SK-N-SH (cell line): ENCODE data around the gene SYNPO2. TPM values are rescaled to one million over a fixed set of nuclear protein-coding genes. Genes with fewer than 3 reads are reported as not detected.

Source experiments
- CTCF ChIA-PET: fragments of 300-600, 350-600 bp; formaldehyde crosslinking; extraction: SDS; loops from one replicate; lab custom pipeline; 2021; lab: Yijun Ruan, JAX
- POLR2A ChIA-PET: fragments of 350-600 bp; sonication (Branson Sonifier 250); formaldehyde crosslinking; extraction: SDS; loops from one replicate; lab custom pipeline; 2020; ENCODE audit warnings: antibody characterized with exemption, inconsistent platforms; lab: Yijun Ruan, JAX
- DNase-seq: peaks from one replicate; pipeline ENCODE4 v3.0.0; 2012
- H2AFZ ChIP-seq: fragments of 200-600 bp; sonication (generic); 2 replicates; pipeline ENCODE4 v1.8.1; 2016; ENCODE audit warnings: antibody characterized with exemption, mild to moderate bottlenecking, low read depth
- H3F3A ChIP-seq: fragments of 200-600 bp; sonication (generic); replicated peaks from 2 replicates; pipeline ENCODE3; 2016; ENCODE audit warnings: antibody characterized with exemption, mild to moderate bottlenecking; ENCODE audit not compliant: insufficient read depth
- H3K27ac ChIP-seq, 2 experiments: fragments of 200-500 bp in 1 of 2; fragments of 200-600 bp in 1 of 2; sonication (Bioruptor generic) in 1 of 2; sonication (generic), shearing (Covaris generic) in 1 of 2; 2 replicates each; pipeline versions ENCODE4 v1.5.1 to v1.6.1; 2014 to 2016; ENCODE audit warnings: low read depth in 2 of 2, inconsistent platforms in 1 of 2, low read length in 1 of 2, mild to moderate bottlenecking in 1 of 2, mixed read lengths in 1 of 2
- H3K27me3 ChIP-seq: fragments of 200-600 bp; sonication (generic), shearing (Covaris generic); 2 replicates; pipeline ENCODE4 v1.6.1; 2016; ENCODE audit warnings: mixed run types; ENCODE audit not compliant: insufficient read depth
- H3K36me3 ChIP-seq, 2 experiments: fragments of 200-500 bp in 1 of 2; fragments of 200-600 bp in 1 of 2; sonication (Bioruptor generic) in 1 of 2; sonication (generic) in 1 of 2; replicated peaks in 1 of 2; 2 replicates each; pipeline versions ENCODE3 to v1.5.1; 2014 to 2016; ENCODE audit warnings: low read length in 1 of 2, mild to moderate bottlenecking in 1 of 2; ENCODE audit not compliant: insufficient read depth in 2 of 2, control insufficient read depth in 1 of 2
- H3K4me1 ChIP-seq, 2 experiments: fragments of 200-500 bp in 1 of 2; fragments of 200-600 bp in 1 of 2; sonication (Bioruptor generic) in 1 of 2; sonication (generic), shearing (Covaris generic) in 1 of 2; 2 replicates each; pipeline versions ENCODE4 v1.5.1 to v1.6.1; 2014 to 2016; ENCODE audit warnings: low read depth in 1 of 2, low read length in 1 of 2, mixed run types in 1 of 2; ENCODE audit not compliant: insufficient read depth in 2 of 2, control insufficient read depth in 1 of 2
- H3K4me2 ChIP-seq: fragments of 200-600 bp; sonication (generic), shearing (Covaris generic); 2 replicates; pipeline ENCODE4 v1.6.1; 2017; ENCODE audit warnings: mixed run types
- H3K4me3 ChIP-seq, 2 experiments: fragments of 200-500 bp in 1 of 2; fragments of 200-600 bp in 1 of 2; sonication (Bioruptor generic) in 1 of 2; sonication (generic), shearing (Covaris generic) in 1 of 2; 2 replicates each; pipeline versions ENCODE4 v1.5.1 to v1.8.1; 2014 to 2016; ENCODE audit warnings: low read depth in 2 of 2, inconsistent platforms in 1 of 2, low read length in 1 of 2, mild to moderate bottlenecking in 1 of 2, mixed read lengths in 1 of 2, moderate library complexity in 1 of 2
- H3K79me2 ChIP-seq: fragments of 200-600 bp; sonication (generic); 2 replicates; pipeline ENCODE4 v1.8.1; 2017; ENCODE audit warnings: mild to moderate bottlenecking; ENCODE audit not compliant: insufficient read depth
- H3K9ac ChIP-seq: fragments of 200-600 bp; sonication (generic); 2 replicates; pipeline ENCODE4 v1.6.1; 2017; ENCODE audit warnings: mixed run types
- H3K9me2 ChIP-seq: fragments of 200-600 bp; sonication (generic); 2 replicates; pipeline ENCODE4 v1.6.1; 2017; ENCODE audit warnings: mixed run types
- H3K9me3 ChIP-seq: fragments of 200-600 bp; sonication (generic); 2 replicates; pipeline ENCODE4 v1.6.1; 2017; ENCODE audit warnings: mixed run types, mild to moderate bottlenecking, moderate library complexity
- H4K20me1 ChIP-seq: fragments of 200-600 bp; sonication (generic); 2 replicates; pipeline ENCODE4 v1.6.1; 2017; ENCODE audit warnings: mild to moderate bottlenecking, mixed run types; ENCODE audit not compliant: insufficient read depth
- EP300 ChIP-seq, 2 experiments: IDR thresholded peaks; 2 replicates each; pipeline versions ENCODE4 v1.4.0 to v1.6.1; 2012; ENCODE audit warnings: borderline replicate concordance in 1 of 2, low read depth in 1 of 2, low read length in 1 of 2
- FOSL2 ChIP-seq: IDR thresholded peaks from 2 replicates; pipeline ENCODE4 v1.4.0; 2012; ENCODE audit warnings: low read depth, mild to moderate bottlenecking, moderate library complexity, borderline replicate concordance
- FOXM1 ChIP-seq: IDR thresholded peaks from 2 replicates; pipeline ENCODE4 v1.4.0; 2012; ENCODE audit warnings: low read depth, mild to moderate bottlenecking
- GATA2 ChIP-seq: sonication (generic); formaldehyde crosslinking; IDR thresholded peaks from 2 replicates; pipeline ENCODE4 v1.5.0; 2020; ENCODE audit warnings: mild to moderate bottlenecking, missing genetic modification reagents
- MXI1 ChIP-seq: IDR thresholded peaks from 2 replicates; pipeline ENCODE4 v1.6.1; 2012; ENCODE audit warnings: mild to moderate bottlenecking, low read depth, low read length, improper control_type of control experiment
- NFIC ChIP-seq: IDR thresholded peaks from 2 replicates; pipeline ENCODE4 v1.4.0; 2012; ENCODE audit warnings: borderline replicate concordance
- NRF1 ChIP-seq: IDR thresholded peaks from 2 replicates; pipeline ENCODE4 v1.6.1; 2012; ENCODE audit warnings: low read depth, mild to moderate bottlenecking, low read length
- POLR2AphosphoS5 ChIP-seq: IDR thresholded peaks from 2 replicates; pipeline ENCODE4 v1.6.1; 2012; ENCODE audit warnings: low read depth, low read length
- RCOR1 ChIP-seq: fragments of 150-350 bp; IDR thresholded peaks from 2 replicates; pipeline ENCODE4 v1.6.1; 2017; ENCODE audit warnings: antibody characterized with exemption, low read length
- RFX5 ChIP-seq: IDR thresholded peaks from 2 replicates; pipeline ENCODE4 v1.6.1; 2012; ENCODE audit warnings: mild to moderate bottlenecking, improper control_type of control experiment, low read length
- RXRA ChIP-seq: IDR thresholded peaks from 2 replicates; pipeline ENCODE4 v1.4.0; 2012; ENCODE audit warnings: low read depth, mild to moderate bottlenecking, borderline replicate concordance
- SMC3 ChIP-seq: IDR thresholded peaks from 2 replicates; pipeline ENCODE4 v1.6.1; 2012; ENCODE audit warnings: low read depth, low read length, improper control_type of control experiment
- TCF12 ChIP-seq: IDR thresholded peaks from 2 replicates; pipeline ENCODE4 v1.4.0; 2012
- YY1 ChIP-seq: IDR thresholded peaks from 2 replicates; pipeline ENCODE4 v1.4.0; 2012; ENCODE audit warnings: low read depth, mild to moderate bottlenecking
- WGBS: methylation state at CpG from one replicate; pipeline ENCODE4 v1.1.6; 2017; ENCODE audit warnings: low lambda C conversion rate; 5-methylcytosine and 5-hydroxymethylcytosine counted together
- polyA plus RNA-seq, 3 experiments: library from polyadenylated mRNA; depleted of rRNA; stranded (reverse); fragments of >200 nt; gene quantifications; 2 replicates each; pipeline ENCODE4 v1.2.3, GENCODE V29; 2012
- TF ChIP-seq, protein P1 (sequence below): fragments of 150-350 bp; IDR thresholded peaks from 2 replicates; pipeline ENCODE4 v1.6.1; 2017; ENCODE audit warnings: antibody characterized with exemption, low read length, low read depth, borderline replicate concordance
- TF ChIP-seq, protein P2 (sequence below): fragments of 200-600 bp; sonication (generic); IDR thresholded peaks from 2 replicates; pipeline ENCODE4 v1.6.1; 2017; ENCODE audit warnings: antibody characterized with exemption, mild to moderate bottlenecking, moderate library complexity
- TF ChIP-seq, protein P3 (sequence below): IDR thresholded peaks from 2 replicates; pipeline ENCODE4 v1.4.0; 2012; ENCODE audit warnings: low read depth, borderline replicate concordance
- TF ChIP-seq, protein P4 (sequence below): fragments of 150-350 bp; IDR thresholded peaks from 2 replicates; pipeline ENCODE4 v1.6.1; 2016; ENCODE audit warnings: mild to moderate bottlenecking, low read depth, low read length
- TF ChIP-seq, protein P5 (sequence below): IDR thresholded peaks from 2 replicates; pipeline ENCODE4 v1.4.0; 2012; ENCODE audit warnings: low read depth

Gene SYNPO2
- polyA plus RNA-seq, 1 of the 3 experiments (the other 2 are of a cell fraction): 7.2 TPM

DNA sequence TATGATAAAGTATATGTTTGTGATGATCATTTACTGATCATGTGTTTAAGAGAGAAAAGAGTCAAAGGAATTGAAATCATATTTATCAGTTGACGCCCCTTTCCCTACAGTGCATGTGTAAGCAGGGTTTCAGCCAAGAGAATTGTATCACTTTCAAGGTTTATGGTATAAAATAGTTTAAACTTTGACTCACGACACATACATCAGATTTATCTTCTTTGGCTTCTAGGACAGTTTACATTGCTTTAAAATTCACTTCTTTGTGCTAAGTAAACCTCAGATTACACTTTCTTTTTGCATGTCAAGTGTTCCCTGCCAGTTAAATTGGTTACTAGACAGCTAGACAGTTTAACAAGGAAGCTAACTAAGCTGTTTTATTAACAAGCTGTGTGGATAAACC, 160.7 kb downstream of the SYNPO2 start:
- no peak for DNase-seq
- Histone ChIP-seq H3K79me2 (no peaks in the 10 kb centered on the region), H3K4me3 (no peak overlapping the region), H3F3A (no peaks in the 10 kb centered on the region), H3K36me3 (no peaks in the 10 kb centered on the region), H4K20me1 (no peaks in the 10 kb centered on the region), H3K9me3 (no peaks in the 10 kb centered on the region), H3K4me2 (no peak overlapping the region), H3K27me3 (no peaks in the 10 kb centered on the region), H2AFZ (no peak overlapping the region), H3K4me1 (peaks cover 0 to 8% of the 10 kb centered on the region in 2 experiments; a peak in 2 of 4 replicates)
- ChIA-PET CTCF (interaction anchor here (2.4 kb wide), 1 partner anchor 10 kb away, joined by 7 read pairs; no protein-coding TSS in a partner anchor), POLR2A (no interaction called here)
- TF ChIP-seq RFX5 (no peak), SMC3 (no peak), FOXM1 (no peak), FOSL2 (no peak), NFIC (no peak), RXRA (no peak)
- TF ChIP-seq, protein P1, sequence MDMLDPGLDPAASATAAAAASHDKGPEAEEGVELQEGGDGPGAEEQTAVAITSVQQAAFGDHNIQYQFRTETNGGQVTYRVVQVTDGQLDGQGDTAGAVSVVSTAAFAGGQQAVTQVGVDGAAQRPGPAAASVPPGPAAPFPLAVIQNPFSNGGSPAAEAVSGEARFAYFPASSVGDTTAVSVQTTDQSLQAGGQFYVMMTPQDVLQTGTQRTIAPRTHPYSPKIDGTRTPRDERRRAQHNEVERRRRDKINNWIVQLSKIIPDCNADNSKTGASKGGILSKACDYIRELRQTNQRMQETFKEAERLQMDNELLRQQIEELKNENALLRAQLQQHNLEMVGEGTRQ: no peak
- TF ChIP-seq, protein P2, sequence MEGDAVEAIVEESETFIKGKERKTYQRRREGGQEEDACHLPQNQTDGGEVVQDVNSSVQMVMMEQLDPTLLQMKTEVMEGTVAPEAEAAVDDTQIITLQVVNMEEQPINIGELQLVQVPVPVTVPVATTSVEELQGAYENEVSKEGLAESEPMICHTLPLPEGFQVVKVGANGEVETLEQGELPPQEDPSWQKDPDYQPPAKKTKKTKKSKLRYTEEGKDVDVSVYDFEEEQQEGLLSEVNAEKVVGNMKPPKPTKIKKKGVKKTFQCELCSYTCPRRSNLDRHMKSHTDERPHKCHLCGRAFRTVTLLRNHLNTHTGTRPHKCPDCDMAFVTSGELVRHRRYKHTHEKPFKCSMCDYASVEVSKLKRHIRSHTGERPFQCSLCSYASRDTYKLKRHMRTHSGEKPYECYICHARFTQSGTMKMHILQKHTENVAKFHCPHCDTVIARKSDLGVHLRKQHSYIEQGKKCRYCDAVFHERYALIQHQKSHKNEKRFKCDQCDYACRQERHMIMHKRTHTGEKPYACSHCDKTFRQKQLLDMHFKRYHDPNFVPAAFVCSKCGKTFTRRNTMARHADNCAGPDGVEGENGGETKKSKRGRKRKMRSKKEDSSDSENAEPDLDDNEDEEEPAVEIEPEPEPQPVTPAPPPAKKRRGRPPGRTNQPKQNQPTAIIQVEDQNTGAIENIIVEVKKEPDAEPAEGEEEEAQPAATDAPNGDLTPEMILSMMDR: no peak
- TF ChIP-seq, all 33 proteins: peak for 0
- WGBS: 82% methylated on average over 2 of the region's 2 CpGs
- Histone ChIP-seq H3K9ac (no peak overlapping the region), H3K27ac (no peak overlapping the region), H3K9me2 (no peaks in the 10 kb centered on the region)

DNA sequence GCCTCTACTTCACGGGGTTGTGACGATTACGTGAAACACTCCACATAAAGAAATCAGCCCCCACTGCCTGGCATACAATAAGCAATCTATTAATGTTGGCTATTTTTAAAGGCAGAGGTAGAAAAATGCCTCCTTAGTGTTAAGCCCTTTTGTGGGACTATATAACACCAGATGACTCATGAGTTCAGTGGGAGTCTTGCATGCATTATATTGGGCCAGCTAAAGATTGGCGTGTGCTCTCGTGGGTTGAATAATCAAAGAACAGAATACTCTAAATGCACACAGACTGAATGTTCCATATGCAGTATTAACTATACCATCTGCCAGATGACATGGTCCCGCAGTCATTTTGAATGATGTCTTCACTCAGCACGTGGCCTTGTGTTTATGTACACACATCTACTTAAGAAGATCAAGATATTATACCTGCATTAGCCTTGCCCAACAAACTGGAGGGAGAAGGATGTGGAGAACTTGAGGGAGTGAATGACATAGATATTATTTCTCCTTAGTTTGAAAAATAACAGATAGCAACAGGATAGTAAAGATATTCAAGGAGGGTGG, 162.0 kb downstream of the SYNPO2 start:
- H3K4me2 ChIP-seq: no peak overlapping the region
- H3K4me1 ChIP-seq: peaks cover 0 to 8% of the 10 kb centered on the region in 2 experiments; a peak in 2 of 4 replicates
- CTCF ChIA-PET: interaction anchor here (0.7 to 0.9 kb wide), 2 partner anchors 8 to 442 kb away, joined by 3 read pairs; no protein-coding TSS in a partner anchor
- 91% methylated on average over 7 of the region's 7 CpGs for WGBS
- no peaks in the 10 kb centered on the region for H3K79me2 ChIP-seq
- no peaks in the 10 kb centered on the region for H3F3A ChIP-seq
- no peaks in the 10 kb centered on the region for H3K36me3 ChIP-seq
- no peak overlapping the region for H3K4me3 ChIP-seq
- no peaks in the 10 kb centered on the region for H3K27me3 ChIP-seq
- no peak overlapping the region for H3K9ac ChIP-seq
- POLR2A ChIA-PET: no interaction called here
- no peaks in the 10 kb centered on the region for H4K20me1 ChIP-seq
- no peaks in the 10 kb centered on the region for H3K9me2 ChIP-seq
- no peak overlapping the region for H3K27ac ChIP-seq
- DNase-seq: no peak
- H3K9me3 ChIP-seq: no peaks in the 10 kb centered on the region
- no peak overlapping the region for H2AFZ ChIP-seq
- no peak for TF ChIP-seq RCOR1
- TF ChIP-seq, protein P2: no peak
- no peak for TF ChIP-seq POLR2AphosphoS5
- TF ChIP-seq YY1: no peak
- TF ChIP-seq, protein P3, sequence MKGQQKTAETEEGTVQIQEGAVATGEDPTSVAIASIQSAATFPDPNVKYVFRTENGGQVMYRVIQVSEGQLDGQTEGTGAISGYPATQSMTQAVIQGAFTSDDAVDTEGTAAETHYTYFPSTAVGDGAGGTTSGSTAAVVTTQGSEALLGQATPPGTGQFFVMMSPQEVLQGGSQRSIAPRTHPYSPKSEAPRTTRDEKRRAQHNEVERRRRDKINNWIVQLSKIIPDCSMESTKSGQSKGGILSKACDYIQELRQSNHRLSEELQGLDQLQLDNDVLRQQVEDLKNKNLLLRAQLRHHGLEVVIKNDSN: no peak
- TF ChIP-seq, protein P4, sequence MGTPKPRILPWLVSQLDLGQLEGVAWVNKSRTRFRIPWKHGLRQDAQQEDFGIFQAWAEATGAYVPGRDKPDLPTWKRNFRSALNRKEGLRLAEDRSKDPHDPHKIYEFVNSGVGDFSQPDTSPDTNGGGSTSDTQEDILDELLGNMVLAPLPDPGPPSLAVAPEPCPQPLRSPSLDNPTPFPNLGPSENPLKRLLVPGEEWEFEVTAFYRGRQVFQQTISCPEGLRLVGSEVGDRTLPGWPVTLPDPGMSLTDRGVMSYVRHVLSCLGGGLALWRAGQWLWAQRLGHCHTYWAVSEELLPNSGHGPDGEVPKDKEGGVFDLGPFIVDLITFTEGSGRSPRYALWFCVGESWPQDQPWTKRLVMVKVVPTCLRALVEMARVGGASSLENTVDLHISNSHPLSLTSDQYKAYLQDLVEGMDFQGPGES: no peak
- TF ChIP-seq GATA2: no peak
- TF ChIP-seq, protein P5, sequence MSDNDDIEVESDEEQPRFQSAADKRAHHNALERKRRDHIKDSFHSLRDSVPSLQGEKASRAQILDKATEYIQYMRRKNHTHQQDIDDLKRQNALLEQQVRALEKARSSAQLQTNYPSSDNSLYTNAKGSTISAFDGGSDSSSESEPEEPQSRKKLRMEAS: no peak
- no peak for TF ChIP-seq EP300 (IDR thresholded peaks at IDR 0.05; ENCODE audit: borderline replicate concordance in 1 of 2, low read depth in 1 of 2, low read length in 1 of 2)
- no peak for TF ChIP-seq MXI1
- TF ChIP-seq, protein P1: no peak
- TF ChIP-seq RXRA: no peak
- no peak for TF ChIP-seq TCF12
- no peak for TF ChIP-seq NRF1
